Astrocyte of the spinal cord (primary cell): ENCODE measurements around the gene MXI1.

Experiments used
- DNase-seq: peaks from one replicate; pipeline ENCODE4 v3.0.0; 2011; ENCODE audit warnings: low read depth, low spot score
- H3K4me3 ChIP-seq: 2 replicates; pipeline ENCODE4 v1.5.1; 2011; ENCODE audit warnings: low read depth, mild to moderate bottlenecking, low read length, moderate library complexity
- in situ Hi-C: cut with HindIII; loops from 2 replicates; pipeline ENCODE4 v1.10.0; 2017; ENCODE audit warnings: low sequenced_read_pairs
- TF ChIP-seq, protein P1 (sequence below): IDR thresholded peaks from 2 replicates; pipeline ENCODE4 v1.5.1; 2012; ENCODE audit warnings: low read depth, mild to moderate bottlenecking, low read length, inconsistent platforms

MXI1 gene

GRCh38 chr10:110209454-110209925, 2.1 kb downstream of the MXI1 start:
- H3K4me3 ChIP-seq = peak overlapping the region; percentile 60
- in situ Hi-C loops = no loop called here
- peak; percentile 64 for DNase-seq
- TF ChIP-seq, protein P1, sequence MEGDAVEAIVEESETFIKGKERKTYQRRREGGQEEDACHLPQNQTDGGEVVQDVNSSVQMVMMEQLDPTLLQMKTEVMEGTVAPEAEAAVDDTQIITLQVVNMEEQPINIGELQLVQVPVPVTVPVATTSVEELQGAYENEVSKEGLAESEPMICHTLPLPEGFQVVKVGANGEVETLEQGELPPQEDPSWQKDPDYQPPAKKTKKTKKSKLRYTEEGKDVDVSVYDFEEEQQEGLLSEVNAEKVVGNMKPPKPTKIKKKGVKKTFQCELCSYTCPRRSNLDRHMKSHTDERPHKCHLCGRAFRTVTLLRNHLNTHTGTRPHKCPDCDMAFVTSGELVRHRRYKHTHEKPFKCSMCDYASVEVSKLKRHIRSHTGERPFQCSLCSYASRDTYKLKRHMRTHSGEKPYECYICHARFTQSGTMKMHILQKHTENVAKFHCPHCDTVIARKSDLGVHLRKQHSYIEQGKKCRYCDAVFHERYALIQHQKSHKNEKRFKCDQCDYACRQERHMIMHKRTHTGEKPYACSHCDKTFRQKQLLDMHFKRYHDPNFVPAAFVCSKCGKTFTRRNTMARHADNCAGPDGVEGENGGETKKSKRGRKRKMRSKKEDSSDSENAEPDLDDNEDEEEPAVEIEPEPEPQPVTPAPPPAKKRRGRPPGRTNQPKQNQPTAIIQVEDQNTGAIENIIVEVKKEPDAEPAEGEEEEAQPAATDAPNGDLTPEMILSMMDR = no peak

DNA sequence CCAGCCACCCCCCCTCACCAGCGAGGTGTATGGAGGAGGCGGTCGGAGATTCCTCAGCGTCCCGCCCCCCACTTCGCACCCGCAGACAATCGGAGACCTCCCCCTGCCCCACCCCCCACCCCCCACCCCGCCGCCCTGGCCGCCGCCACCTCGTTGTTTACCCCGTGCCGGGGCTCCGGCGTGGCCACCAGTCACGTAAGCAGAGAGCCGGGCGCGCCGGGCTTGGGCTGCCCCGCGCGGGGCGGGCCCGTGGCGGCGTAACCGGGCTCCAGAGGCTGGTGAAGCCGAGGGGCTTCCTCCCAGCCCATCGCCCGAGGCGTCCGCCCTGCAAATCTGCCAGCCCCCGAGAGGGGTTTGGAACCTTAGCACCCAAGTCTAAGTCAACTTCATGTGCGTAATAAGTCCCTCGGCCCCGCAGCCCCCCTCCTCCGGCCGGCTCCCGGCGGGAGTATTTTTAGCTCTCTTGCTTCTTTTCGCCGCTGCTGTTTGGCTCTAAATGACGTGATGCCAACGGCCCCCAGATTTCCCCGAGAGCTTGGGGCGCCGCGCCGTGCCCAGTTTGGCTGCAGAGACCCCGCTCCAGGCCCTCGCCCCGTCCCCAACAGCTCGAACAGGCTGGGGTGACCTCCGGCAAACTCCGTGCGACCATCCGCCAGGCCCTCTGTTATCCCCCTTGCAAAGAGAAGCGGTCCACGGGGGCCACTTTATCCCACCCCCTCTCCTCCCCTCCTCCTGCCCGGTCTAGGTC, 2.7 kb downstream of the MXI1 start:
- in situ Hi-C loops = no loop called here
- peak overlapping the region; percentile 60 for H3K4me3 ChIP-seq
- DNase-seq = peak; percentile 45
- TF ChIP-seq, protein P1 = no peak

- TF ChIP-seq, protein P1 = no peak
- peak; percentile 98 for DNase-seq
- in situ Hi-C loops = no loop called here
- H3K4me3 ChIP-seq = peak overlapping the region; percentile 60
Observed at GRCh38 chr10:110210674-110211464, 3.5 kb downstream of the MXI1 start.

GRCh38 chr10:110211465-110211843, 4.0 kb downstream of the MXI1 start:
- no peak for DNase-seq
- peak overlapping the region; percentile 42 for H3K4me3 ChIP-seq
- in situ Hi-C loops = no loop called here
- TF ChIP-seq, protein P1 = no peak

GRCh38 chr10:110212119-110213006, 5.0 kb downstream of the MXI1 start:
- in situ Hi-C loops = no loop called here
- H3K4me3 ChIP-seq = no peak overlapping the region
- TF ChIP-seq, protein P1 = no peak
- no peak for DNase-seq

DNA sequence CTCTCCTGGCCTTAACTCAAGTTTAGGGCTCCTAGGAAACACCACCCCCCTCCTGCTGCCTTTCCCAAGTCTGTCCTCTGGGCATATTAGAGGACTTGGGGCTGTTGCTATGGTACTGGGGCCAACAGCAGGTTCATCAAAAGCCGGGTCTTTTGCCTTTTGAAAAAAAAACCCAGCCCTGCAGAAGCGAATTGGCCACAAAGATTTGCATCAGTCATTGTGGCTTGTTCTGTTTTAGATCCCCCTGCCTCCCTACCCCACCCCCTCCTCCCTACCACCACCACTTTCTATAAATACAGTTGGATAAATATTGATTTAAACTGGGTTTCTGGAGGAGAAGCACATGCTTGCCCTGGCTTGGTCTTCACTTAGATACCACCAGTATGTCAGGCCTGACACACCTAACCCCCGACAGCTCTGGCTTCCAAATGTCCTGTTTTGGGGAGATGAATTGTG, 7.0 kb downstream of the MXI1 start:
- in situ Hi-C loops = no loop called here
- H3K4me3 ChIP-seq = no peak overlapping the region
- DNase-seq = peak; percentile 82
- TF ChIP-seq, protein P1 = no peak
